Measurements from ENCODE around the gene LINGO3. TPM values are rescaled to one million over a fixed set of nuclear protein-coding genes. Genes with fewer than 3 reads are reported as not detected.

The LINGO3 gene
- polyA plus RNA-seq, 3 donors = 0.08 to 2.8 (median 2.2) TPM

GRCh38 chr19:2288818-2289713 is 18.9 kb downstream of the LINGO3 start:
- peaks cover 4 to 17% (median 13%) of the 10 kb centered on the region in 3 donors for H3K27me3 Mint-ChIP-seq (ENCODE audit: low read depth in 3 of 3)
- H3K4me3 Mint-ChIP-seq = peak overlapping the region; percentile 82 to 91
- Histone ChIP-seq H2AFZ (ENCODE audit: insufficient read depth, low read depth, low read length, poor library complexity, severe bottlenecking) (no peak overlapping the region), H3K4me3 (replicated peaks in 1 of 3; ENCODE audit: low read depth in 2 of 3, low read length in 3 of 3) (peak overlapping the region; percentile 4 to 82 (median 65)), H3K9ac (ENCODE audit: insufficient read depth, low read length, poor library complexity, severe bottlenecking) (peak overlapping the region; percentile 92), H3K27me3 (ENCODE audit: control insufficient read depth in 2 of 2, insufficient read depth in 2 of 2, low read length in 2 of 2) (no peaks in the 10 kb centered on the region), H3K79me2 (ENCODE audit: insufficient read depth, low read length) (peaks cover 41% of the 10 kb centered on the region), H3K9me3 (replicated peaks in 1 of 2; ENCODE audit: control insufficient read depth in 1 of 2, insufficient read depth in 1 of 2, low read length in 2 of 2) (no peaks in the 10 kb centered on the region), H4K20me1 (ENCODE audit: insufficient read depth, low read length) (peaks cover 37% of the 10 kb centered on the region), H3K4me2 (replicated peaks; ENCODE audit: extremely low read depth, low read length, poor library complexity, severe bottlenecking) (peak overlapping the region; percentile 85), H3K27ac (ENCODE audit: low read depth in 1 of 2, low read length in 2 of 2) (peak overlapping the region; percentile 79 to 96), H3K36me3 (replicated peaks in 1 of 2; ENCODE audit: control insufficient read depth in 1 of 2, insufficient read depth in 2 of 2, low read length in 2 of 2) (peaks cover 9 to 20% of the 10 kb centered on the region in 2 donors), H3K4me1 (ENCODE audit: control insufficient read depth in 1 of 2, insufficient read depth in 2 of 2, low read length in 2 of 2) (peaks cover 50 to 80% of the 10 kb centered on the region in 2 donors)
- peak in 2 of 3 donors; percentile 14 to 26 for DNase-seq
- peaks cover 0 to 3% (median 0%) of the 10 kb centered on the region in 7 donors for H3K9me3 Mint-ChIP-seq
- intact Hi-C loops (cut with micrococcal nuclease) = loop anchor here in 1 of 2 donors (10.0 kb wide), 1 partner anchor 106 kb away; no protein-coding TSS in a partner anchor
- peak overlapping the region; percentile 87 to 97 (median 96) for H3K27ac Mint-ChIP-seq
- H3K4me1 Mint-ChIP-seq = peaks cover 65% of the 10 kb centered on the region
- peaks cover 18 to 31% of the 10 kb centered on the region in 2 donors for H3K36me3 Mint-ChIP-seq
- 31% methylated on average over 22 of the region's 28 CpGs for WGBS (ENCODE audit: insufficient coverage)
- TF ChIP-seq, protein P1, sequence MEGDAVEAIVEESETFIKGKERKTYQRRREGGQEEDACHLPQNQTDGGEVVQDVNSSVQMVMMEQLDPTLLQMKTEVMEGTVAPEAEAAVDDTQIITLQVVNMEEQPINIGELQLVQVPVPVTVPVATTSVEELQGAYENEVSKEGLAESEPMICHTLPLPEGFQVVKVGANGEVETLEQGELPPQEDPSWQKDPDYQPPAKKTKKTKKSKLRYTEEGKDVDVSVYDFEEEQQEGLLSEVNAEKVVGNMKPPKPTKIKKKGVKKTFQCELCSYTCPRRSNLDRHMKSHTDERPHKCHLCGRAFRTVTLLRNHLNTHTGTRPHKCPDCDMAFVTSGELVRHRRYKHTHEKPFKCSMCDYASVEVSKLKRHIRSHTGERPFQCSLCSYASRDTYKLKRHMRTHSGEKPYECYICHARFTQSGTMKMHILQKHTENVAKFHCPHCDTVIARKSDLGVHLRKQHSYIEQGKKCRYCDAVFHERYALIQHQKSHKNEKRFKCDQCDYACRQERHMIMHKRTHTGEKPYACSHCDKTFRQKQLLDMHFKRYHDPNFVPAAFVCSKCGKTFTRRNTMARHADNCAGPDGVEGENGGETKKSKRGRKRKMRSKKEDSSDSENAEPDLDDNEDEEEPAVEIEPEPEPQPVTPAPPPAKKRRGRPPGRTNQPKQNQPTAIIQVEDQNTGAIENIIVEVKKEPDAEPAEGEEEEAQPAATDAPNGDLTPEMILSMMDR (IDR thresholded peaks at IDR 0.05) = no peak

GRCh38 chr19:2288338-2288817 is 19.6 kb downstream of the LINGO3 start:
- Histone ChIP-seq H2AFZ (ENCODE audit: insufficient read depth, low read depth, low read length, poor library complexity, severe bottlenecking) (no peak overlapping the region), H3K9ac (ENCODE audit: insufficient read depth, low read length, poor library complexity, severe bottlenecking) (peak overlapping the region; percentile 92), H3K4me1 (ENCODE audit: control insufficient read depth in 1 of 2, insufficient read depth in 2 of 2, low read length in 2 of 2) (peaks cover 43 to 77% of the 10 kb centered on the region in 2 donors), H3K27ac (ENCODE audit: low read depth in 1 of 2, low read length in 2 of 2) (peak overlapping the region in 1 of 2 donors; percentile 96), H3K4me2 (replicated peaks; ENCODE audit: extremely low read depth, low read length, poor library complexity, severe bottlenecking) (peak overlapping the region; percentile 85), H3K36me3 (replicated peaks in 1 of 2; ENCODE audit: control insufficient read depth in 1 of 2, insufficient read depth in 2 of 2, low read length in 2 of 2) (peaks cover 4 to 13% of the 10 kb centered on the region in 2 donors), H3K79me2 (ENCODE audit: insufficient read depth, low read length) (peaks cover 34% of the 10 kb centered on the region), H3K4me3 (replicated peaks in 1 of 3; ENCODE audit: low read depth in 2 of 3, low read length in 3 of 3) (peak overlapping the region in 1 of 3 experiments; percentile 82), H3K9me3 (replicated peaks in 1 of 2; ENCODE audit: control insufficient read depth in 1 of 2, insufficient read depth in 1 of 2, low read length in 2 of 2) (no peaks in the 10 kb centered on the region), H4K20me1 (ENCODE audit: insufficient read depth, low read length) (peaks cover 30% of the 10 kb centered on the region), H3K27me3 (ENCODE audit: control insufficient read depth in 2 of 2, insufficient read depth in 2 of 2, low read length in 2 of 2) (no peaks in the 10 kb centered on the region)
- peak overlapping the region; percentile 75 to 97 (median 96) for H3K27ac Mint-ChIP-seq
- intact Hi-C loops (cut with micrococcal nuclease) = loop anchor here in 1 of 2 donors (10.0 kb wide), 1 partner anchor 106 kb away; no protein-coding TSS in a partner anchor
- peaks cover 4 to 17% (median 7%) of the 10 kb centered on the region in 3 donors for H3K27me3 Mint-ChIP-seq (ENCODE audit: low read depth in 3 of 3)
- peaks cover 0 to 3% (median 0%) of the 10 kb centered on the region in 7 donors for H3K9me3 Mint-ChIP-seq
- peaks cover 59% of the 10 kb centered on the region for H3K4me1 Mint-ChIP-seq
- peaks cover 11 to 24% of the 10 kb centered on the region in 2 donors for H3K36me3 Mint-ChIP-seq
- TF ChIP-seq, protein P1 (IDR thresholded peaks at IDR 0.05) = no peak
- WGBS (ENCODE audit: insufficient coverage) = 74% methylated on average over 17 of the region's 17 CpGs
- peak overlapping the region; percentile 57 to 91 for H3K4me3 Mint-ChIP-seq
- peak in 1 of 3 donors; percentile 6 for DNase-seq

Measured in CD14-positive monocyte (primary cell).